SU-DHL-6 (cell line): Measurements from ENCODE around the gene SCYGR8.

Experiments
- H2AFZ ChIP-seq: fragments of 200-600 bp; sonication (generic); 2 replicates; pipeline ENCODE4 v1.6.1; 2014; ENCODE audit warnings: low read depth, mild to moderate bottlenecking, moderate library complexity, mixed read lengths, antibody characterized with exemption, low read length; ENCODE audit not compliant: severe bottlenecking
- H3F3A ChIP-seq: fragments of 200-600 bp; shearing (Covaris generic); 2 replicates; pipeline ENCODE4 v1.6.0; 2016; ENCODE audit warnings: antibody characterized with exemption, mild to moderate bottlenecking; ENCODE audit not compliant: insufficient read depth
- H3K27ac ChIP-seq: fragments of 200-600 bp; sonication (generic); 2 replicates; pipeline ENCODE4 v1.5.1; 2016; ENCODE audit warnings: low read depth, mild to moderate bottlenecking, low read length, moderate library complexity, mixed read lengths
- H3K27me3 ChIP-seq: fragments of 200-600 bp; sonication (generic), shearing (Covaris generic); 2 replicates; pipeline ENCODE4 v1.6.0; 2014; ENCODE audit warnings: mild to moderate bottlenecking, low read length
- H3K36me3 ChIP-seq: fragments of 200-600 bp; sonication (generic); 2 replicates; pipeline ENCODE4 v1.6.1; 2014; ENCODE audit warnings: mild to moderate bottlenecking, low read length, mixed read lengths
- H3K4me2 ChIP-seq: fragments of 300-600, 200-600 bp; shearing (Covaris generic), sonication (generic); 2 replicates; pipeline ENCODE4 v1.6.0; 2014; ENCODE audit warnings: low read length, low read depth, mild to moderate bottlenecking; ENCODE audit not compliant: poor library complexity, severe bottlenecking
- H3K4me3 ChIP-seq: fragments of 200-600 bp; sonication (generic); 2 replicates; pipeline ENCODE4 v1.5.1; 2014; ENCODE audit warnings: antibody characterized with exemption, low read length, mild to moderate bottlenecking, mixed read lengths; ENCODE audit not compliant: insufficient read depth, poor library complexity, severe bottlenecking
- H3K79me2 ChIP-seq: fragments of 200-600 bp; sonication (generic); 2 replicates; pipeline ENCODE4 v1.6.1; 2014; ENCODE audit warnings: mild to moderate bottlenecking, low read length, moderate library complexity; ENCODE audit not compliant: insufficient read depth
- H3K9ac ChIP-seq: fragments of 200-600 bp; sonication (generic); 2 replicates; pipeline ENCODE4 v1.7.0; 2014; ENCODE audit warnings: mild to moderate bottlenecking, low read length
- H3K9me2 ChIP-seq: fragments of 200-600 bp; sonication (generic); replicated peaks from 2 replicates; pipeline ENCODE4 v1.6.1; 2014; ENCODE audit warnings: low read length; ENCODE audit not compliant: insufficient read depth
- H3K9me3 ChIP-seq: fragments of 200-600 bp; sonication (generic); 2 replicates; pipeline ENCODE4 v1.6.1; 2014; ENCODE audit warnings: low read length, mixed read lengths; ENCODE audit not compliant: insufficient read depth
- H4K20me1 ChIP-seq: fragments of 200-600 bp; sonication (generic); 2 replicates; pipeline ENCODE4 v1.6.1; 2014; ENCODE audit warnings: low read depth, mild to moderate bottlenecking, antibody characterized with exemption, low read length, moderate library complexity, mixed read lengths
- EZH2phosphoT487 ChIP-seq: fragments of 200-600 bp; sonication (generic), shearing (Covaris generic); conservative IDR thresholded peaks from 2 replicates; pipeline ENCODE4 v1.6.1; 2018; ENCODE audit warnings: mild to moderate bottlenecking, antibody characterized with exemption, low read length, moderate library complexity, mixed read lengths
- TF ChIP-seq, protein P1 (sequence below): fragments of 200-600 bp; sonication (generic); IDR thresholded peaks from one replicate; pipeline ENCODE4 v1.5.1; 2017; ENCODE audit warnings: antibody characterized with exemption, mild to moderate bottlenecking, low read length, moderate library complexity; ENCODE audit not compliant: insufficient read depth, poor library complexity, severe bottlenecking

Gene SCYGR8

DNA sequence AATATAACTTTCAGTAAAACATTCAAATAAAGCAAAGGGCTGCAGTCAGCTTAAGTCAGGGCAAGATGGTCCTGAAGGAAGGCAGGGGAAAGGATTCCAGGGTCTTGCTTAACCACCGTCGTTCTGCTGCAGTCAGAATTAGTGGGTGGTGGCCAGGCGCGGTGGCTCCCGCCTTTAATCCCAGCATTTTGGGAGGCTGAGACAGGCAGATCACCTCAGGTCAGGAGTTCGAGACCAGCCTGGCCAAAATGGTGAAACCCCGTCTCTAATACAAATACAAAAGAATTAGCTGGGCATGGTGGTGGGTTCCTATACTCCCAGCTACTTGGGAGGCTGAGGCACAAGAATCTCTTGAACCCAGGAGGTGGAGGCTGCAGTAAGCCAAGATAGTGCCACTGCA is 34.7 kb upstream of the SCYGR8 start:
- no peaks in the 10 kb centered on the region for H3K9me2 ChIP-seq
- no peaks in the 10 kb centered on the region for H3K27me3 ChIP-seq
- no peak for TF ChIP-seq EZH2phosphoT487
- TF ChIP-seq, protein P1, sequence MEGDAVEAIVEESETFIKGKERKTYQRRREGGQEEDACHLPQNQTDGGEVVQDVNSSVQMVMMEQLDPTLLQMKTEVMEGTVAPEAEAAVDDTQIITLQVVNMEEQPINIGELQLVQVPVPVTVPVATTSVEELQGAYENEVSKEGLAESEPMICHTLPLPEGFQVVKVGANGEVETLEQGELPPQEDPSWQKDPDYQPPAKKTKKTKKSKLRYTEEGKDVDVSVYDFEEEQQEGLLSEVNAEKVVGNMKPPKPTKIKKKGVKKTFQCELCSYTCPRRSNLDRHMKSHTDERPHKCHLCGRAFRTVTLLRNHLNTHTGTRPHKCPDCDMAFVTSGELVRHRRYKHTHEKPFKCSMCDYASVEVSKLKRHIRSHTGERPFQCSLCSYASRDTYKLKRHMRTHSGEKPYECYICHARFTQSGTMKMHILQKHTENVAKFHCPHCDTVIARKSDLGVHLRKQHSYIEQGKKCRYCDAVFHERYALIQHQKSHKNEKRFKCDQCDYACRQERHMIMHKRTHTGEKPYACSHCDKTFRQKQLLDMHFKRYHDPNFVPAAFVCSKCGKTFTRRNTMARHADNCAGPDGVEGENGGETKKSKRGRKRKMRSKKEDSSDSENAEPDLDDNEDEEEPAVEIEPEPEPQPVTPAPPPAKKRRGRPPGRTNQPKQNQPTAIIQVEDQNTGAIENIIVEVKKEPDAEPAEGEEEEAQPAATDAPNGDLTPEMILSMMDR, result no peak
- H3K36me3 ChIP-seq, result no peaks in the 10 kb centered on the region
- no peak overlapping the region for H3K9ac ChIP-seq
- H3K9me3 ChIP-seq, result no peaks in the 10 kb centered on the region
- no peaks in the 10 kb centered on the region for H4K20me1 ChIP-seq
- H3K4me3 ChIP-seq, result no peak overlapping the region
- H3K27ac ChIP-seq, result no peak overlapping the region
- H3K79me2 ChIP-seq, result no peaks in the 10 kb centered on the region
- no peak overlapping the region for H3K4me2 ChIP-seq
- H2AFZ ChIP-seq, result no peak overlapping the region
- H3F3A ChIP-seq, result no peaks in the 10 kb centered on the region

DNA sequence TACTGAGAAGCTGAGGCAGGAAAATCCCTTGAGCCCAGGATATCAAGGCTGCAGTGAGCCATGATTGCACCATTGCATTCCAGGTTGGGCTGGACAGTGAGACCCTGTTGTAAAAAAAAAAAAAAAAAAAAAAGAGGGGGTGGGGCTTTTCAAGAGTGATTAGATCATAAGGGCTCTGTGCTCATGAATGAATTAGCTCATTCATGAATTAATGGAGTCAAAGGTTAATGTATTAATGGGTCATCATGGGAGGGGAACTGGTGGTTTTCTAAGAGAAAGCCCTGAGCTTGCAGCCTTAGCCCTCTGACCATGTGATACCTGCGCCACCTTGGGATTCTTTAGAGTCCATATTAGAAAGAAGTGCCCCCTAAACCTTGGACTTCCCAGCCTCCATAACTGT is 32.4 kb upstream of the SCYGR8 start:
- H3K36me3 ChIP-seq, result no peaks in the 10 kb centered on the region
- H3K4me2 ChIP-seq, result no peak overlapping the region
- H2AFZ ChIP-seq, result no peak overlapping the region
- H3K27ac ChIP-seq, result no peak overlapping the region
- H3K9me2 ChIP-seq, result no peaks in the 10 kb centered on the region
- no peaks in the 10 kb centered on the region for H3K9me3 ChIP-seq
- H3F3A ChIP-seq, result no peaks in the 10 kb centered on the region
- TF ChIP-seq, protein P1, result no peak
- no peak for TF ChIP-seq EZH2phosphoT487
- H3K27me3 ChIP-seq, result no peaks in the 10 kb centered on the region
- H3K9ac ChIP-seq, result no peak overlapping the region
- no peaks in the 10 kb centered on the region for H3K79me2 ChIP-seq
- H3K4me3 ChIP-seq, result no peak overlapping the region
- no peaks in the 10 kb centered on the region for H4K20me1 ChIP-seq

DNA sequence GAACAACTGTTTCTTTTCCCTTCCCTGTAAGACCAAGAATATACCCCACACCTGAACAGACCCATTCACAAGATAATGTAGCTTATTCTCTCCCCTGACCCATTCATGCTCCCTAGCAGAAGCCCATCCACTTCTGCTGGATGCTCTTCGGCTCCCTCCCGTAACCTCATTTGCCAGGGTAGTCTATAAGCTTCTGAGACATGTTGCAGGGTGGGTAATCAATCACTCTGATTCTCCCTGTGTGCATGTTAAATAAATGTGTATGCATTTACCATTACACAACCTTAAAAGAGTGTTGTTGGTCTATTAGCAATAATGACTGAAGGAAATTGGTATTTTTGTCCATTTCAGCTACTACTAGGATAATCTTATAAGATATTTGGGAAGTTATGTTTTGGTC is 29.2 kb upstream of the SCYGR8 start:
- Histone ChIP-seq H4K20me1 (no peaks in the 10 kb centered on the region), H3K27me3 (no peaks in the 10 kb centered on the region), H3K27ac (no peak overlapping the region), H3K4me2 (no peak overlapping the region), H3K9ac (no peak overlapping the region), H2AFZ (no peak overlapping the region), H3K9me2 (no peaks in the 10 kb centered on the region), H3K9me3 (no peaks in the 10 kb centered on the region), H3F3A (no peaks in the 10 kb centered on the region), H3K4me3 (no peak overlapping the region), H3K79me2 (no peaks in the 10 kb centered on the region), H3K36me3 (no peaks in the 10 kb centered on the region)
- TF ChIP-seq, protein P1, result no peak
- no peak for TF ChIP-seq EZH2phosphoT487
